Uterus (tissue), 4 donors: Measurements from ENCODE around the gene PSAPL1. TPM values are rescaled to one million over a fixed set of nuclear protein-coding genes. Genes with fewer than 3 reads are reported as not detected.

Experiments used
- DNase-seq, 2 donors: peaks; one replicate each; pipeline ENCODE4 v3.0.0-alpha.2; 2019 to 2020
- H3K27ac ChIP-seq, 2 donors: fragments of 200-600 bp; sonication (generic); 1 replicate in 1 of 2; 2 replicates in 1 of 2; pipeline ENCODE4 v1.5.1; 2016 to 2018
- H3K27me3 ChIP-seq, 2 donors: fragments of 200-600 bp; sonication (generic); one replicate each; pipeline ENCODE4 v1.5.1; 2018 to 2019; ENCODE audit warnings: control low read depth in 1 of 2
- H3K36me3 ChIP-seq, 2 donors: fragments of 200-600 bp; sonication (generic); one replicate each; pipeline ENCODE4 v1.5.1; 2019; ENCODE audit warnings: control low read depth in 1 of 2
- H3K4me1 ChIP-seq, 2 donors: fragments of 200-600 bp; sonication (generic); one replicate each; pipeline ENCODE4 v1.5.1; 2018 to 2019; ENCODE audit warnings: control low read depth in 1 of 2
- H3K4me3 ChIP-seq, 2 donors: fragments of 200-600 bp; sonication (generic); 1 replicate in 1 of 2; 2 replicates in 1 of 2; pipeline ENCODE4 v1.5.1; 2018 to 2019; ENCODE audit warnings: mild to moderate bottlenecking in 1 of 2
- H3K9me3 ChIP-seq, 2 donors: fragments of 200-600 bp; sonication (generic); one replicate each; pipeline ENCODE4 v1.5.1; 2019; ENCODE audit warnings: control low read depth in 1 of 2
- CTCF ChIP-seq, 4 experiments: fragments of 200-600 bp in 2 of 4; fragments of 450-650 bp in 2 of 4; sonication (generic) in 2 of 4; IDR thresholded peaks; one replicate each; pipeline ENCODE4 v1.5.1; 2016 to 2019; ENCODE audit warnings: antibody characterized with exemption in 4 of 4, mild to moderate bottlenecking in 2 of 4, moderate library complexity in 1 of 4
- POLR2A ChIP-seq, 2 donors: fragments of 450-650 bp; IDR thresholded peaks; one replicate each; pipeline ENCODE4 v1.6.1; 2016; ENCODE audit warnings: antibody characterized with exemption in 2 of 2, mild to moderate bottlenecking in 1 of 2, moderate library complexity in 1 of 2
- intact Hi-C: fragments of 100-400 bp; cut with DNase I; formaldehyde crosslinking; loops from one replicate; pipeline ENCODE4 v1.15.1; 2023; ENCODE audit warnings: low total_unique reads
- total RNA-seq, 4 donors: library from RNA; depleted of rRNA in 3 of 4; stranded (reverse); fragments of >200 nt in 3 of 4; gene quantifications; one replicate each; pipeline versions ENCODE4 v1.1.0 to v1.2.4, GENCODE V29; 2014 to 2023
- donor health status: DM: yes; HTN: yes; CAD: no.

Gene PSAPL1
- total RNA-seq, 4 donors from 2014 or later, result not detected

- no peak overlapping the region for H3K27ac ChIP-seq
- H3K4me1 ChIP-seq, result no peaks in the 10 kb centered on the region
- no peaks in the 10 kb centered on the region for H3K36me3 ChIP-seq
- intact Hi-C loops, result no loop called here
- DNase-seq, result peak in 1 of 2 donors; percentile 0
- TF ChIP-seq POLR2A (IDR thresholded peaks at IDR 0.05) (no peak), CTCF (IDR thresholded peaks at IDR 0.05) (no peak)
- H3K27me3 ChIP-seq, result no peaks in the 10 kb centered on the region
- no peak overlapping the region for H3K4me3 ChIP-seq
- H3K9me3 ChIP-seq, result no peaks in the 10 kb centered on the region
Observed at GRCh38 chr4:7398788-7399439, 35.8 kb downstream of the PSAPL1 start.

- no peaks in the 10 kb centered on the region for H3K36me3 ChIP-seq
- H3K4me1 ChIP-seq, result no peaks in the 10 kb centered on the region
- H3K27me3 ChIP-seq, result no peaks in the 10 kb centered on the region
- no peaks in the 10 kb centered on the region for H3K9me3 ChIP-seq
- DNase-seq, result peak in 1 of 2 donors; percentile 12
- intact Hi-C loops, result no loop called here
- H3K27ac ChIP-seq, result no peak overlapping the region
- H3K4me3 ChIP-seq, result no peak overlapping the region
- no peak for TF ChIP-seq POLR2A (IDR thresholded peaks at IDR 0.05)
Observed at GRCh38 chr4:7398104-7398423, 36.7 kb downstream of the PSAPL1 start.

GRCh38 chr4:7397206-7398103, 37.3 kb downstream of the PSAPL1 start:
- Histone ChIP-seq H3K9me3 (no peaks in the 10 kb centered on the region), H3K36me3 (no peaks in the 10 kb centered on the region), H3K4me3 (no peak overlapping the region), H3K27me3 (no peaks in the 10 kb centered on the region), H3K27ac (no peak overlapping the region), H3K4me1 (no peaks in the 10 kb centered on the region)
- TF ChIP-seq CTCF (IDR thresholded peaks at IDR 0.05) (no peak), POLR2A (IDR thresholded peaks at IDR 0.05) (no peak)
- intact Hi-C loops, result no loop called here
- DNase-seq, result peak in 1 of 2 donors; percentile 10

GRCh38 chr4:7396186-7396910, 38.4 kb downstream of the PSAPL1 start:
- intact Hi-C loops, result no loop called here
- no peak overlapping the region for H3K27ac ChIP-seq
- no peaks in the 10 kb centered on the region for H3K27me3 ChIP-seq
- no peaks in the 10 kb centered on the region for H3K9me3 ChIP-seq
- peak in 1 of 2 donors; percentile 1 for DNase-seq
- H3K4me1 ChIP-seq, result no peaks in the 10 kb centered on the region
- no peak overlapping the region for H3K4me3 ChIP-seq
- H3K36me3 ChIP-seq, result no peaks in the 10 kb centered on the region
- TF ChIP-seq CTCF (IDR thresholded peaks at IDR 0.05) (no peak), POLR2A (IDR thresholded peaks at IDR 0.05) (no peak)

- Histone ChIP-seq H3K4me3 (no peak overlapping the region), H3K9me3 (no peaks in the 10 kb centered on the region), H3K4me1 (no peaks in the 10 kb centered on the region), H3K36me3 (no peaks in the 10 kb centered on the region), H3K27ac (no peak overlapping the region), H3K27me3 (no peaks in the 10 kb centered on the region)
- TF ChIP-seq CTCF (IDR thresholded peaks at IDR 0.05) (no peak), POLR2A (IDR thresholded peaks at IDR 0.05) (no peak)
- DNase-seq, result peak in 1 of 2 donors; percentile 4
- intact Hi-C loops, result no loop called here
Observed at GRCh38 chr4:7395645-7396044, 39.1 kb downstream of the PSAPL1 start.
